Endothelial cell (in vitro differentiated cells): Measurements from ENCODE around the gene CPT1A. TPM values are rescaled to one million over a fixed set of nuclear protein-coding genes. Genes with fewer than 3 reads are reported as not detected.

Experiments
- DNase-seq: peaks from one replicate; pipeline ENCODE4 v3.0.0; 2021; ENCODE audit warnings: low spot score
- H3K27ac Mint-ChIP-seq: one replicate; pipeline ENCODE4 v1.8.0; 2021; ENCODE audit warnings: mixed read lengths, inconsistent platforms; ENCODE audit not compliant: unreplicated experiment
- H3K27me3 Mint-ChIP-seq: one replicate; pipeline ENCODE4 v1.8.0; 2021; ENCODE audit warnings: mild to moderate bottlenecking, moderate library complexity, mixed read lengths, inconsistent platforms; ENCODE audit not compliant: unreplicated experiment
- H3K36me3 Mint-ChIP-seq: one replicate; pipeline ENCODE4 v1.8.0; 2021; ENCODE audit warnings: mild to moderate bottlenecking, low read depth, mixed read lengths, inconsistent platforms; ENCODE audit not compliant: unreplicated experiment
- H3K4me1 Mint-ChIP-seq: one replicate; pipeline ENCODE4 v1.8.0; 2021; ENCODE audit warnings: mild to moderate bottlenecking, mixed read lengths, inconsistent platforms; ENCODE audit not compliant: unreplicated experiment
- H3K4me3 Mint-ChIP-seq: one replicate; pipeline ENCODE4 v1.8.0; 2021; ENCODE audit warnings: mild to moderate bottlenecking, mixed read lengths, inconsistent platforms; ENCODE audit not compliant: unreplicated experiment
- H3K9me3 Mint-ChIP-seq: one replicate; pipeline ENCODE4 v1.8.0; 2021; ENCODE audit warnings: mixed read lengths, inconsistent platforms; ENCODE audit not compliant: unreplicated experiment
- CTCF ChIP-seq: fragments of 200-600 bp; sonication (generic); IDR thresholded peaks from one replicate; pipeline ENCODE4 v1.5.0; 2021; ENCODE audit warnings: antibody characterized with exemption; ENCODE audit not compliant: unreplicated experiment
- total RNA-seq: library from RNA; stranded (reverse); fragmentation: NEBNext Ultra II Directional; extraction: Animal tissue kit (Norgen Biotek cat#: 25700); gene quantifications from one replicate; pipeline ENCODE4 v1.2.1, GENCODE V29; 2021; ENCODE audit not compliant: unreplicated experiment

CPT1A gene
- total RNA-seq, 1 donor from 2014 or later: 0.36 TPM

- no peaks in the 10 kb centered on the region for H3K36me3 Mint-ChIP-seq
- no peak overlapping the region for H3K4me3 Mint-ChIP-seq
- no peak overlapping the region for H3K27ac Mint-ChIP-seq
- no peak for TF ChIP-seq CTCF
- no peaks in the 10 kb centered on the region for H3K4me1 Mint-ChIP-seq
- H3K27me3 Mint-ChIP-seq: peaks cover 1% of the 10 kb centered on the region
- no peaks in the 10 kb centered on the region for H3K9me3 Mint-ChIP-seq
- no peak for DNase-seq
These were observed 65.1 kb downstream of the CPT1A start for GRCh38 chr11:68776442-68777235.

GRCh38 chr11:68775951-68776388 is 65.7 kb downstream of the CPT1A start:
- TF ChIP-seq CTCF: no peak
- DNase-seq: no peak
- no peak overlapping the region for H3K27ac Mint-ChIP-seq
- no peak overlapping the region for H3K4me3 Mint-ChIP-seq
- H3K27me3 Mint-ChIP-seq: no peaks in the 10 kb centered on the region
- H3K9me3 Mint-ChIP-seq: no peaks in the 10 kb centered on the region
- no peaks in the 10 kb centered on the region for H3K36me3 Mint-ChIP-seq
- H3K4me1 Mint-ChIP-seq: no peaks in the 10 kb centered on the region

- Mint-ChIP-seq H3K27me3 (peaks cover 3% of the 10 kb centered on the region), H3K36me3 (no peaks in the 10 kb centered on the region), H3K27ac (no peak overlapping the region), H3K4me1 (no peaks in the 10 kb centered on the region), H3K9me3 (no peaks in the 10 kb centered on the region), H3K4me3 (no peak overlapping the region)
- TF ChIP-seq CTCF: no peak
- DNase-seq: no peak
These were observed 67.5 kb downstream of the CPT1A start for GRCh38 chr11:68774194-68774585.

GRCh38 chr11:68773521-68774193 is 68.1 kb downstream of the CPT1A start:
- Mint-ChIP-seq H3K4me3 (no peak overlapping the region), H3K4me1 (no peaks in the 10 kb centered on the region), H3K27ac (no peak overlapping the region), H3K36me3 (no peaks in the 10 kb centered on the region), H3K9me3 (no peaks in the 10 kb centered on the region), H3K27me3 (peaks cover 5% of the 10 kb centered on the region)
- no peak for DNase-seq
- TF ChIP-seq CTCF: no peak

- no peak for TF ChIP-seq CTCF
- no peak for DNase-seq
- Mint-ChIP-seq H3K4me3 (no peak overlapping the region), H3K36me3 (no peaks in the 10 kb centered on the region), H3K27ac (no peak overlapping the region), H3K4me1 (no peaks in the 10 kb centered on the region), H3K27me3 (peaks cover 5% of the 10 kb centered on the region), H3K9me3 (no peaks in the 10 kb centered on the region)
These were observed 68.8 kb downstream of the CPT1A start for GRCh38 chr11:68772936-68773335.
